GM04503 (cell line): Measurements from ENCODE around the gene SPACA7.

Experiments
- DNase-seq: peaks from one replicate; pipeline ENCODE4 v3.0.0-alpha.2; 2012; ENCODE audit warnings: low read depth

SPACA7 gene

DNA sequence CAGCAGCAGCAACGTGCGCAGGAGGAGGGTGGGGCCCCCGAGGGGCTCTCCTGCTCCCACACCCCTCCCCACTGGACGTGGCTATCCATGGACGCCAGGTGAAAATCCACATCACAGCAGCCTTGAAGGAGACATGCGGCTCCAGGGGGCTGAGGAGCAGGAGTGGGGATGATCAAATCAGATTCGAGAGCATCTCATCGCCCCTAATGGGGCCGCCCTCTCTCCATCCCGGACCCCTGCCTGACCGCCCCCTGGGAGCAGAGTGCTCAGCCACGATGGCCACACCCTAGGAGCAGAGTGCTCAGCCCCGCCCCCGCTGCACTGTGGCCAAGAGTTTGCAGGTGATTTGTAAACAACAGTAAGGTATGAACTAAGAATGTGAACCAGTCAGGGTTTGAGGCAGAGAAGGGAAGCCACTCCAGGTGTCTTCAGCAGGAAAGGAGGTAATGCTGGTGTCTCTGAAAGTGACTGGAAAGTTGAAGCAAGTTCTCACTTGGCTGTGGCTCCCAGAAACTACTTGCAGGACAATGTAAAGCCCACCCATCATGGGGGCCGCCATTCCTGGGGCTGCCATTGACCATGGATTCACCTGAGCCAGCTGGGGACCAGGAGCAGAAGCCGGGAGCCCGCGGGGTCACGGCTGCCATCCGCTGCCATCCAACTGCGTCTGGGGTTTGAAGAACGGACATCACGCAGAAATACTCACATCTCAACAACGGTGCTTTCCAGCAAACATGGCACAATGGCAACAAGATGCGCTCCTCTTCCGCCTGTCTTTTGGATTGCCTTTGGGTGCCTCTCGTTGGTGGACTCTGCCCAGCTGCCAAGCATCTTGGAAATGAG is 71.8 kb downstream of the SPACA7 start:
- DNase-seq, result no peak

DNA sequence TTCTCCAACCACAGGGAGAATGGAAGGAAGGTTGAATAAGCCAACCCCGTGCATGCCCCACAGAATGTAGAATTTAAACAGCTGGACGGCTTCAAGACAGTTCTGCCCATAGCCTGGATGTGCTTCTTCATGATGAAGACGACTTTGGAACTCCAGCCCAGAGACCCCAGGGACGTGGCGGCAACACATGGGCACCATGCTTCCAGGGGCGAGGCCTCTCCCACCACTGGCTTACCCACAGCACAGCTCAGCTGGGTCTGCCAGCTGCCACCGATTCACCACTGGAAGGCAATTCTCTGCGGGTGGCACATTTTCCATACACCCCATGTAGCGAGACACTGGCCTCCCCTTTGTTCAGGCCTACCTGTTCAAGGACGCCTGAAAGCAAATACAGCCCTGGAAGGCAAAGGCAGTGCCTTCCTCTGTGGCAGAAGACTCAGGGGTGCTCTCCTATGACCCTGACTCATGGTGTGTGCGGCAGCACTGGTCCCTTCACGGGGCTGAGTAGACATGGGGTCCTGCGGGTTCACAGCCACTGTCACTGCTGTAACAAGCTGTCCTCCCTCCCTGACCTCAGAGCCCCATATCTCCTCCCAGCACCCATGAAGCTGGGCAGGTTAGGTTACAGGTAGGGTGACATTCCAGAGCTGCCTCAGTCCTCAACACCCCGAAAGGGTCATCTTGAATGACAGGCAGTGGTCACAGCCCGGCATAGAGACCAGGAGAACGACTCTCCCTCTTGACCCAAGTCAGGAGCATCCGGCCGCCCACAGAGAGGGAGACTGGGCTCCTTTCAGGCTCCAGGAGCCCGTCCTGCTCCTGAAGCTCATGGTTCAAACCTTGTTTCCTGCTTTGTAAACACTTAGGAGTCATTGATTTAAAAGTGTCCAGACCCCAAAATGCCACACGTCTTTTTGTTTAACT is 72.7 kb downstream of the SPACA7 start:
- no peak for DNase-seq

- no peak for DNase-seq
Observed at GRCh38 chr13:112449545-112449930, 73.4 kb downstream of the SPACA7 start.

GRCh38 chr13:112450118-112450903 is 74.2 kb downstream of the SPACA7 start:
- no peak for DNase-seq

GRCh38 chr13:112450904-112451240 is 74.7 kb downstream of the SPACA7 start:
- DNase-seq, result no peak

- DNase-seq, result no peak
Observed at GRCh38 chr13:112451512-112452379, 75.6 kb downstream of the SPACA7 start.

GRCh38 chr13:112452380-112453206 is 76.4 kb downstream of the SPACA7 start:
- DNase-seq, result no peak

GRCh38 chr13:112453207-112453829 is 77.2 kb downstream of the SPACA7 start:
- DNase-seq, result no peak

DNA sequence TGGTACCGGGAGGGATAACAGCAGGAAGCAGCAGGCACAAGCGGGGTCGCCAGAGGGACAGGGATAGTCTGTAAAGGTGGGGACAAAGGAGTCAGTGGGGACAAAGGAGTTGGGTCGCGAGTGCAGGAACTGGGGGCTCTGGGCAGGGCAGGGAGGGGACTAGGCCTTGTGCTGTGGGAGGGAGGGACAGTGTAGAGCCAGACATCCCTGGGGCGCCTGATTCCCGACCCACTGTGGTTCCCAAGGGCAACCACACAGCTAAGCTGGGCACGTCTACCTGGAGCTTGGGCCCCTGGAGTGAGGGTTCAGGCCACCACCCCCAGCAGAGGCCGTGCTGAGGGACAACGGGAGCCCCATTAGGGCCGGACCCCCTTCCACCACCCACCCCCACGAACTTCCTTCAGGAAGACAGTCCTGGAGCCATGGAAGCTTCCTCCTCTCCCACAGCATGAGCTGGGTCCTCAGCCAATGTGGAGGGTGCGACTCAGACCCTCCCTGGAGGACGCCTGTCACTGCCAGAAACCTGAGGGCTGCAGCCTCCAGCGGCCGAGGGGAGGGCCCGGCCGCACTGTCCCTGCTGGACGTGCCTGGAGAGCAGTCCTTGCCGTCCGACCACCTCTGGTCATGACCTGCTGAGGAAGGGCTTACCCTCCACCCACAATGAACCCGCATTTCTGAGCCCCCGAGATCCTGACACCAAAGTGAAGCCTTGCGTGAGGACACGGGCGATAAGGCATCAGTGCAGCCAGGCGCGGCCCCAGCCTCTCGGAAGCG is 77.9 kb downstream of the SPACA7 start:
- no peak for DNase-seq

DNA sequence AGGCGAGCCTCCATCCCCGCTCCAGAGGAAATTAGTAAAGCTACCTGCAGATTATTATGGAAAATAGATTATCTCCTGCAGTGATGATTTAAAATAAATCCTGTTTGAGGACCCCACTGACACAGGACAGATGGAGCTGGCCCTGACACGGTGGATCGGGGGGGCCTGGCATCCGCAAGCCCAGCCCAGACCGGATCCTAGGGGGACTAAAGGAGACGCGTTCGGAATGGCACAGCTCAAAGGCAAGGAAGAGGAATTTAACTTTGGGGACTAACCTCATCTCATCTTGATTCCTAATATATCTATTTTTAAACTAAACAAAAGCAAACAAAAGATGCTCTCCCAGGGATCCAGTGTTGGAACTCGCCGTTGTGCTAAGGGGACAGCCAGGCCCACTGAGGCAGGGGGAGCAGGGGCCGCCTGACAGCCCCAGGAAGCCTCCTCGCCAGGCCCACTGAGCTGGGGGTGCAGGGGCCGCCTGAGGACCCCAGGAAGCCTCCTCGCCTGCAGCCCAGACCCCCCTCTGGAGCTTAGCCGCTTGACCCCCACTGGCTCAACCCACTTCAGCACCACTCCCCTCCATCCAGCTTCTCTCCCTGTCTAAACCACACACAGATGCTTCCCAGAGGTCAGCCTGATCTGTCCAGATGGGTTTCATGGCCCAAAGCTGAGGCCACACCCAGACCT is 78.6 kb downstream of the SPACA7 start:
- no peak for DNase-seq

DNA sequence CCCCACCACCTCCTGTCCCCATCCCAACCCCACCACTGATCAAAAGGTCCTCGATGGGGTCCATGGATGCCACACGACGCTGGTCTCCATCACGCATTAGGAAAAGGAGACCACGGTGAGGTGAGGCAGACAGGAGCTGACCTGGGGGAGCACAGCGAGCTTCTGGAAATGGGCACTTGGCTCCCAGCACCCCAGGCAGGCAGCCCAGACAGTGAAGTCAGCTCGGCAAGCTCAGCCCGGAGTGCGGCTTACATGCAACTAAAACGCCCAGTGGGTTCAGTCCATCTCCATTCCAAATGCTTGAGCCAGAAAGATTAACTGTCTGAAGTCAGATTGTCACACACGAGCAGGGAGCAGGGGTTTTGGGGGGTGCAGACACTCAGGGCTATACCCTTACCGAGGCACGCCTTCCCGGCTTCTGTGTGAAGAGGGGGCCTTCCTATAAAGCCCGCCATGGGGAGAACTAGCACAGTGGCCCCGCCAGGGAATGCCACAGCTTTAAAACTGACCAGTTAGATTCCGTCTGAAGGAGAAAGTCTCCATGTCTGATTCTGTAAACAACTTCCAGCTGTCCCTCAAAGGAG is 79.4 kb downstream of the SPACA7 start:
- DNase-seq, result no peak

DNA sequence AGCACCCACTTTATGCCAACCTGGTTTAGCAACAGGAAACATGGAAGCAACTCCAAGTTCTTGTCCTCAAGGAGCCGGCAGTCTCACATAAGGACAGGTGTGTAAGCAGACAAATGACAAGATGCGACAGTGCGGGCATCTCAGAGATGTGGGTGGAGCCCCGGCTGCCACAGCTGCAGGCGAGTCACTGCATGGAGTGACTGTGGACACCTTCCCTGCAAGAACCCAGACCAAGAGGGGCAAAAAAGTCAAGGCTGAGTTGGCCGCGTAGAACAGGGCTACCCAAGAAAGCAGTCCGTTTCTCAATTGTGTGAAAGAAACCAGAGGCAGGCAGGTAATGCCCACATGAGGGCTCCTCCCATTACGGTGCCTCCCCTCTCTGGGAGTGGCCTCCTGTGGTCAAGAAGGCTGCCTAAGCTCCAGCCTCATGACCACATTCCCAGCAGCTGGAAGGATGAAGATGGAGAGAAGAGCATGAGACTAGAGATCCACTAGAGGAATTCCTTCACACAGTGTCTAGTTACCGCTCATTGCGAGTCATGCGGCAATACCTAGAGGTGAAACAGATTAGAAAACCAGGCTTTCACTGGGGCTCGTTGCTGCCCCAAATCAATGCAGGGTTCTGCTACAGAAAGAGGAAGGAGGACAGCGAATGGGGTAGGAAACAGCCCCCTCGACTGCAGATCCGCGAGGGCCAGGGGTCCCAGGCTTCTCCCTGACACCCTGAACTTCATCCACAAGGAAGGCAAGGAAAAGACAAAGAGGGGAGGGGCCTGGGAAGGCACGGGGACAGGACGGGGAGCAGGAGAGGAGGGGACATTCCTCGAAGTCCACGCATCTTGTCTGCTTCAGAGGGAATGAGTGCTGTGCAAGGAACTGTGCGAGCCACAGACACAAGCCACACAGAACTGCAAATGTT is 80.2 kb downstream of the SPACA7 start:
- no peak for DNase-seq

GRCh38 chr13:112457081-112457480 is 80.9 kb downstream of the SPACA7 start:
- DNase-seq, result no peak

DNA sequence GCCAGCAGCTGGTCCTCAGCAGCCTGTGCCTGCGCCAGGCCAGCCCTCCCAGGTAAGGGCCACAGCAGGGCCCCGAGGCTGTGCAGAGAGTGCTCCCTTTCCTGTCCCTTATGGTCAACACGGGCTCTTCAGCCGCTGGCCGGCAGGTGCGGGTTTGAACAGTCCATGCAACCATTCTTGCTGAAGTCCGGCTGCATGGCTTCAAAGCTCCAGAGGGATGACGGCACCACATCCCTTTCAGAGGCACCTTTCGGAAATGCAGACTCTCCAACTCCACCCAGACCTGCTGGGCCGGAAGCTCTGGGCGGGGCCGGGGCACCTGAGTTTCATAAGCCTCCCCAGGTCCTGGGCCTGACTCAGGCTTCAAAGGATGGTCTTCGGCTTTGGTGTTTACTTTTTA is 81.3 kb downstream of the SPACA7 start:
- DNase-seq, result no peak

GRCh38 chr13:112462408-112462807 is 86.3 kb downstream of the SPACA7 start:
- DNase-seq, result no peak

DNA sequence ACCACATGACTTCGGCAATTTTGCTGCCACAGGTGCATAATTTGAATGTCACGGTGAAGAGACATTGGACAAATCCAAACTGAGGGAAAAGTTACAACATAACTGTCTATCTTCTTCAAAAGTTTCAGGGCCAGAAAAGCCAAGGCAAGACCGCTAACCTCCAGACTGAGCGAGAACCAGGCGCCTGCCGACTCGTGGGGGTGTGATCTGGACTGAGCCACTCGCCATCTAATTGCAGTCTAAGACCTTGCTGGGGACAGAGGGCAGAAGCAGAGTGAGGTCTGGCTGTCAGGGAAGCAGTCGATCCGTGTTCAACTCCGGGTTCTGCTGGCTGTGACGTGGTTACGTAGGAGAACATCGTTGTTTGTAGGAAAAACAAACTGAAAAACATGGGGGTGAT is 88.6 kb downstream of the SPACA7 start:
- no peak for DNase-seq
